Measurements from ENCODE around the gene DOLPP1. TPM values are rescaled to one million over a fixed set of nuclear protein-coding genes. Genes with fewer than 3 reads are reported as not detected.

Gene DOLPP1
- total RNA-seq, 1 donor from 2014 or later = 9.4 TPM

- Histone ChIP-seq H3K4me1 (peaks cover 13% of the 10 kb centered on the region), H3K9me3 (replicated peaks) (no peaks in the 10 kb centered on the region), H3K27ac (replicated peaks) (no peak overlapping the region), H3K27me3 (ENCODE audit: low read depth) (no peaks in the 10 kb centered on the region), H3K4me3 (no peak overlapping the region), H3K36me3 (peaks cover 46% of the 10 kb centered on the region)
- intact Hi-C loops (cut with micrococcal nuclease) = no loop called here
- TF ChIP-seq CTCF (IDR thresholded peaks at IDR 0.05; ENCODE audit: borderline replicate concordance) = no peak
- no peak for DNase-seq
Observed at GRCh38 chr9:129097671-129098306, 16.9 kb downstream of the DOLPP1 start.

- no peak overlapping the region for H3K4me3 ChIP-seq
- no peak for TF ChIP-seq CTCF (IDR thresholded peaks at IDR 0.05; ENCODE audit: borderline replicate concordance)
- no peak for DNase-seq
- no peaks in the 10 kb centered on the region for H3K9me3 ChIP-seq (replicated peaks)
- H3K4me1 ChIP-seq = peaks cover 19% of the 10 kb centered on the region
- H3K36me3 ChIP-seq = peaks cover 46% of the 10 kb centered on the region
- intact Hi-C loops (cut with micrococcal nuclease) = no loop called here
- H3K27ac ChIP-seq (replicated peaks) = no peak overlapping the region
- no peaks in the 10 kb centered on the region for H3K27me3 ChIP-seq (ENCODE audit: low read depth)
Observed at GRCh38 chr9:129098328-129098727, 17.4 kb downstream of the DOLPP1 start.

DNA sequence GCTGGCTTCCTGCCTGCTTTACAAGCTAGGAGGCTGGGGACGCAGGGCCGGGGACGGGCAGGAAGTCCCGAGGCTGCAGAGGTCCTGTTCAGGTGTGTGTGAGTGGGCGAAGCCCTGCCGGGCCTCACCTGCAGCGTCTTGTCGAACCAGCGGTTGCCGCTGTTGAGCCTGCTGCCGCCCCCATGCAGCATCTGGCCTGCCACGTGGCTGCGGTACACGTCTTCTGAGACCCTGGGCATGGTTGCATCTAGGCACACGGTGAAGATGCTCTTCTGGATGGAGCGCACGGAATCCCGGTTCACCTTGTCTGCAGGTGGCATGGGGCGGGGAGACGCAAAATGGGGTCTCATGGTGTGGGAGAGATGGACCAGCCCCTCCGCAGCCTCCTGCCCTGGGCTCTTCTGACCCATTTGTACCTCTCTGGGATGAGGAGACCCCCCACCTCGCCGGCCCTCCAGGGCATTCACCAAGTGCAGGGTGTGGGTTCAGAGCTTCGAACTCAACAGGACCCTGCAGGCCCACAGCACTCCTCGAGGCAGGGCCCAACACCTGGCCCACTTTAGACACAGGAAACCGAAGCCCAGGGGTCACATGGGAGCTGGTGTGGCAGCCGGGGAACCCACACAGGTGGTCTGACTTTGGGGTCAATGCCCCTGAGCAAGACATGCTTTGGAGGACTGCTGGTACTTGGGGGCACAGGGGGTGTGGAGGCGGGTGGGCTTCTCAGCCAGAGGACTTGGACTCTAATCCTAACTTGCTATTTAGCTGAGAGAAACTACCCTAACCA is 19.7 kb downstream of the DOLPP1 start:
- no peak overlapping the region for H3K4me3 ChIP-seq
- peaks cover 37% of the 10 kb centered on the region for H3K36me3 ChIP-seq
- no peaks in the 10 kb centered on the region for H3K27me3 ChIP-seq (ENCODE audit: low read depth)
- intact Hi-C loops (cut with micrococcal nuclease) = no loop called here
- TF ChIP-seq CTCF (IDR thresholded peaks at IDR 0.05; ENCODE audit: borderline replicate concordance) = no peak
- DNase-seq = no peak
- peaks cover 15% of the 10 kb centered on the region for H3K4me1 ChIP-seq
- H3K9me3 ChIP-seq (replicated peaks) = no peaks in the 10 kb centered on the region
- H3K27ac ChIP-seq (replicated peaks) = no peak overlapping the region

DNA sequence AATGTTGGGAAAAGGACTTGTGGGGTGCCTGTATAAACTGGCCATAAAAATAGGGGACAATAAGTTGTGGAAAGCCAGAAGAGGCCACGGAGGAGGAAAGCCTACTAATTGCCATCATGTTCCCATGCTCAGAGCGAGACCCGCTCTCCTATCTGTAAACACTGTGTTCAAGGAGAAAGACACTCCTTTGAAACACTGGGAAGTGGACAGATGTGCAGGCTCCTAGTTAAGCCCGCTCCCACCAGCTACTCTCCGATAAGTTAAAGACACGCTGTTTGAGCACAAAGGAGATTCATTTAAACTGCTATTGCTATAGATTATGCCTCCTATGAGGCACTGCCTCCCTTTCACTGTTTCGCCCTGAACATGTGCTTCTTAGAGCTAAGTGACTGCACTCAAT is 20.4 kb downstream of the DOLPP1 start:
- no peak overlapping the region for H3K27ac ChIP-seq (replicated peaks)
- H3K4me3 ChIP-seq = no peak overlapping the region
- no peak for DNase-seq
- intact Hi-C loops (cut with micrococcal nuclease) = no loop called here
- H3K36me3 ChIP-seq = peaks cover 32% of the 10 kb centered on the region
- no peak for TF ChIP-seq CTCF (IDR thresholded peaks at IDR 0.05; ENCODE audit: borderline replicate concordance)
- no peaks in the 10 kb centered on the region for H3K27me3 ChIP-seq (ENCODE audit: low read depth)
- no peaks in the 10 kb centered on the region for H3K9me3 ChIP-seq (replicated peaks)
- peaks cover 15% of the 10 kb centered on the region for H3K4me1 ChIP-seq

- Histone ChIP-seq H3K27me3 (ENCODE audit: low read depth) (no peaks in the 10 kb centered on the region), H3K36me3 (peaks cover 32% of the 10 kb centered on the region), H3K4me3 (no peak overlapping the region), H3K4me1 (peaks cover 15% of the 10 kb centered on the region), H3K27ac (replicated peaks) (no peak overlapping the region), H3K9me3 (replicated peaks) (no peaks in the 10 kb centered on the region)
- DNase-seq = no peak
- intact Hi-C loops (cut with micrococcal nuclease) = no loop called here
- no peak for TF ChIP-seq CTCF (IDR thresholded peaks at IDR 0.05; ENCODE audit: borderline replicate concordance)
Observed at GRCh38 chr9:129102095-129102525, 21.2 kb downstream of the DOLPP1 start.
